PC-9 (cell line): ENCODE data around the gene RPAP2. TPM values are rescaled to one million over a fixed set of nuclear protein-coding genes. Genes with fewer than 3 reads are reported as not detected.
"Not testable (repeated sequence)": the region's sequence is repeated elsewhere in the genome, so short reads cannot be mapped to it uniquely, and the experiment has no call there.

Source experiments
- Bru-seq: library from RNA; stranded (reverse); fragments of 400-500 nt; gene quantifications from one replicate; lab custom pipeline; 2021; lab: Mats Ljungman, UMichigan
- BruChase-seq, 2 experiments: library from RNA; stranded (reverse); fragments of 400-500 nt; gene quantifications; one replicate each; lab custom pipeline; 2021; lab: Mats Ljungman, UMichigan
- BruUV-seq: library from RNA; stranded (reverse); fragments of 400-500 nt; replicated peaks from 2 replicates; lab custom pipeline; 2021; lab: Mats Ljungman, UMichigan
- CTCF ChIA-PET: fragments of 300-600 bp; sonication (Branson Sonifier 250); formaldehyde crosslinking; loops from one replicate; lab custom pipeline; 2022; ENCODE audit warnings: antibody characterized with exemption; lab: Charles Lee
- POLR2A ChIA-PET: fragments of 300-600 bp; sonication (Branson Sonifier 250); formaldehyde crosslinking; loops from one replicate; lab custom pipeline; 2022; ENCODE audit warnings: antibody characterized with exemption; ENCODE audit not compliant: unreplicated experiment; lab: Charles Lee
- DNase-seq, 2 experiments: peaks; one replicate each; pipeline versions ENCODE4 v3.0.0 to v3.0.0-alpha.2; 2015 to 2022; ENCODE audit warnings: mixed read lengths in 1 of 2
- H2AFZ ChIP-seq: fragments of 200-600 bp; sonication (generic); 2 replicates; pipeline ENCODE4 v1.8.1; 2017; ENCODE audit warnings: antibody characterized with exemption
- H3F3A ChIP-seq: fragments of 200-600 bp; sonication (generic); 2 replicates; pipeline ENCODE4 v1.8.1; 2017; ENCODE audit warnings: antibody characterized with exemption, mild to moderate bottlenecking, low read depth; ENCODE audit not compliant: insufficient read depth
- H3K27ac ChIP-seq: fragments of 200-600 bp; sonication (generic); 2 replicates; pipeline ENCODE4 v1.6.1; 2016; ENCODE audit warnings: mixed run types
- H3K27me3 ChIP-seq: fragments of 200-600 bp; sonication (generic); 2 replicates; pipeline ENCODE4 v1.6.1; 2016; ENCODE audit warnings: low read depth, mixed run types; ENCODE audit not compliant: insufficient read depth
- H3K36me3 ChIP-seq: fragments of 200-600 bp; sonication (generic); 2 replicates; pipeline ENCODE4 v1.6.1; 2016; ENCODE audit warnings: low read depth, mixed run types
- H3K4me1 ChIP-seq: fragments of 200-600 bp; sonication (generic); replicated peaks from 2 replicates; pipeline ENCODE4 v1.6.1; 2016; ENCODE audit warnings: mixed run types; ENCODE audit not compliant: insufficient read depth
- H3K4me2 ChIP-seq: fragments of 200-600 bp; sonication (generic); 2 replicates; pipeline ENCODE4 v1.6.1; 2017; ENCODE audit warnings: mixed run types
- H3K4me3 ChIP-seq: fragments of 200-600 bp; sonication (generic); 2 replicates; pipeline ENCODE4 v1.6.1; 2016; ENCODE audit warnings: mixed run types
- H3K79me2 ChIP-seq: fragments of 200-600 bp; sonication (generic); 2 replicates; pipeline ENCODE4 v1.6.1; 2017; ENCODE audit warnings: low read depth, mixed run types
- H3K9me2 ChIP-seq: fragments of 200-600 bp; sonication (generic); 2 replicates; pipeline ENCODE4 v1.8.1; 2017; ENCODE audit warnings: mild to moderate bottlenecking; ENCODE audit not compliant: insufficient read depth
- H3K9me3 ChIP-seq: fragments of 200-600 bp; sonication (generic); 2 replicates; pipeline ENCODE4 v1.8.1; 2016; ENCODE audit warnings: low read depth; ENCODE audit not compliant: insufficient read depth
- H4K20me1 ChIP-seq: fragments of 200-600 bp; sonication (generic); 2 replicates; pipeline ENCODE4 v1.8.1; 2017; ENCODE audit not compliant: insufficient read depth
- CTCF ChIP-seq: fragments of 200-600 bp; sonication (generic); conservative IDR thresholded peaks from 2 replicates; pipeline ENCODE4 v1.6.1; 2017; ENCODE audit warnings: mixed run types, antibody characterized with exemption, mild to moderate bottlenecking, moderate library complexity
- EZH2 ChIP-seq: fragments of 200-600 bp; sonication (generic); IDR thresholded peaks from 2 replicates; pipeline ENCODE4 v1.8.0; 2017; ENCODE audit warnings: antibody characterized with exemption, low read depth
- intact Hi-C: fragments of 100-400 bp; cut with micrococcal nuclease; formaldehyde crosslinking; loops from one replicate; pipeline ENCODE4 v1.10.0; 2022; ENCODE audit not compliant: unreplicated experiment
- long read RNA-seq: library from polyadenylated mRNA; stranded (forward); transcript quantifications from one replicate; pipeline ENCODE4 v2.0.0, GENCODE V29; 2022
- total RNA-seq: library from RNA; stranded (reverse); gene quantifications from 2 replicates; pipeline ENCODE4 v1.2.3, GENCODE V29; 2021

The RPAP2 gene
- 14.0 and 20.3 TPM in 2 replicates for total RNA-seq
- Bru-seq, nascent RNA = percentile 69 among the genes with signal in this experiment
- percentile 81 among the genes with signal in this experiment for BruChase-seq, experiment 1, labeled RNA remaining after a 2-hour chase
- BruChase-seq, experiment 2, labeled RNA remaining after a 6-hour chase = percentile 64 among the genes with signal in this experiment
- long read RNA-seq, full-length matches to known transcripts = 12 of 22 reads
- long read RNA-seq, partial matches to known transcripts = 2 of 22 reads
- long read RNA-seq, other reads (novel, unspliced or antisense) = 8 of 22 reads

- H2AFZ ChIP-seq = peak within 1 kb of the TSS; percentile 99
- H3K9me3 ChIP-seq = no peaks in the 10 kb centered on the region
- POLR2A ChIA-PET = interaction anchor here (0.6 to 0.7 kb wide), 3 partner anchors 248 to 524 kb away, joined by 3 read pairs; no protein-coding TSS in a partner anchor
- TSS peak; percentile 88 for BruUV-seq
- TF ChIP-seq CTCF (no peak; the same call in none of the 2 replicates), EZH2 (no peak)
- peaks cover 24% of the 10 kb centered on the region for H3K4me1 ChIP-seq
- no peaks in the 10 kb centered on the region for H3F3A ChIP-seq
- no peaks in the 10 kb centered on the region for H4K20me1 ChIP-seq
- CTCF ChIA-PET = interaction anchor here (0.6 kb wide), 1 partner anchor 493 kb away, joined by 10 read pairs; no protein-coding TSS in a partner anchor
- no peaks in the 10 kb centered on the region for H3K9me2 ChIP-seq
- H3K4me3 ChIP-seq = peak within 1 kb of the TSS; percentile 86
- peaks cover 26% of the 10 kb centered on the region for H3K36me3 ChIP-seq
- peak within 1 kb of the TSS; percentile 93 for H3K4me2 ChIP-seq
- peak within 1 kb of the TSS; percentile 66 for H3K27ac ChIP-seq
- intact Hi-C loops = loop anchor here (5.0 kb wide), 1 partner anchor 787 kb away; no protein-coding TSS in a partner anchor
- DNase-seq = peak; percentile 73 to 78
- peaks cover 27% of the 10 kb centered on the region for H3K79me2 ChIP-seq
- no peaks in the 10 kb centered on the region for H3K27me3 ChIP-seq
These were observed at the start of gene RPAP2, which contains the start of gene GLMN for GRCh38 chr1:92298573-92299476. TSS of gene RPAP2 (plus strand) at chr1:92299059. CDS start at chr1:92299074, 15 bp downstream. TSS of gene GLMN (minus strand) at chr1:92298987. CDS start at chr1:92297999, 988 bp downstream.

GRCh38 chr1:92254714-92255113, 44.1 kb upstream of the RPAP2 start:
- intact Hi-C loops, H3K79me2 ChIP-seq, H3F3A ChIP-seq, POLR2A ChIA-PET, BruUV-seq, H3K4me3 ChIP-seq, H3K27me3 ChIP-seq, DNase-seq, H3K4me1 ChIP-seq, H3K4me2 ChIP-seq, H3K27ac ChIP-seq, H3K36me3 ChIP-seq, H2AFZ ChIP-seq, CTCF ChIA-PET, H3K9me2 ChIP-seq, H3K9me3 ChIP-seq, H4K20me1 ChIP-seq: not testable (repeated sequence)

GRCh38 chr1:92259350-92259749, 39.5 kb upstream of the RPAP2 start:
- Histone ChIP-seq H3F3A (no peaks in the 10 kb centered on the region), H3K27ac (no peak overlapping the region), H3K79me2 (no peaks in the 10 kb centered on the region), H3K9me2 (no peaks in the 10 kb centered on the region), H3K27me3 (no peaks in the 10 kb centered on the region), H4K20me1 (no peaks in the 10 kb centered on the region), H3K36me3 (peaks cover 3% of the 10 kb centered on the region; the same call in 1 of the 2 replicates), H3K4me3 (no peak overlapping the region), H2AFZ (no peak overlapping the region), H3K4me1 (no peaks in the 10 kb centered on the region), H3K9me3 (no peaks in the 10 kb centered on the region; the same call in 1 of the 2 replicates), H3K4me2 (no peak overlapping the region)
- no TSS peak for BruUV-seq
- CTCF ChIA-PET = no interaction called here
- no peak for TF ChIP-seq EZH2
- TF ChIP-seq CTCF = no peak
- intact Hi-C loops = no loop called here
- POLR2A ChIA-PET = no interaction called here
- peak in 1 of 2 experiments; percentile 25 for DNase-seq
